ENCODE data around the gene SLC3A2.

SLC3A2 gene

DNA sequence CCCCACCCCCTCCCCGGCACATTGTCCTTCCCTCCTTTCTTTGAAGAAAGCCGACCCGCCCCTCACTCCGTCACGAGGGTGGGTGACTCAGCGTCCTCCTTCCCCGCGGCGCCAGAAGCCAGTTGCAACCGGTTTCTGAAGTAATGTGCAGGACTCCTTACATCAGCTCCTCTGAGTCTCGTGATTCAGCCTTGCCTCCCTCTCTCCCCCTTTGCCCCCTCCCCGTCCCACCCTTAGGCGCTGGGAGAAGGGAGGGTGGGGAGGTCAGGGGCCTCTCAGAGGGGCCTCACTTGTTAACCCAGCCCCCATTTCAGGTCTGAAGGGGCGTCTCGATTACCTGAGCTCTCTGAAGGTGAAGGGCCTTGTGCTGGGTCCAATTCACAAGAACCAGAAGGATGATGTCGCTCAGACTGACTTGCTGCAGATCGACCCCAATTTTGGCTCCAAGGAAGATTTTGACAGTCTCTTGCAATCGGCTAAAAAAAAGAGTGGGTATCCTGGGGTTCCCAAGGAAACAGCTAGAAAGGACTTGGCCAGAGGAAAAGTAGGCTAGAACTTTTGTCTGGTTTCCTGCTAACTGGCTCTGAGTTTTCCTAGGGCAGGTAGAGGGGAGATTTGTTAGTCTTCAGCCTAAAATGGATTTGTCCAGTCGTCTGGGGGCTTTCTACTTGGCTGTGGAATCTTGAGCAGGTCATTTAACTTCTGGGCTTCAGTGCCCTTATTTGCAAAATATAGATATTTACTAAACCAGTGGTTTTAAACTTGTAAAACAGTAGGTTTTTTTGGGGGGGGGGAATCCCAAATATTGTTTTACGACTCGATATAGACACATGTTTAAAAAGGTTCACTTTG is 1.1 kb downstream of the SLC3A2 start:
- peak; percentile 97 to 98 for DNase-seq

- DNase-seq: peak in 1 of 2 donors; percentile 17
Measured at GRCh38 chr11:62882431-62882749, 1.7 kb downstream of the SLC3A2 start.

DNA sequence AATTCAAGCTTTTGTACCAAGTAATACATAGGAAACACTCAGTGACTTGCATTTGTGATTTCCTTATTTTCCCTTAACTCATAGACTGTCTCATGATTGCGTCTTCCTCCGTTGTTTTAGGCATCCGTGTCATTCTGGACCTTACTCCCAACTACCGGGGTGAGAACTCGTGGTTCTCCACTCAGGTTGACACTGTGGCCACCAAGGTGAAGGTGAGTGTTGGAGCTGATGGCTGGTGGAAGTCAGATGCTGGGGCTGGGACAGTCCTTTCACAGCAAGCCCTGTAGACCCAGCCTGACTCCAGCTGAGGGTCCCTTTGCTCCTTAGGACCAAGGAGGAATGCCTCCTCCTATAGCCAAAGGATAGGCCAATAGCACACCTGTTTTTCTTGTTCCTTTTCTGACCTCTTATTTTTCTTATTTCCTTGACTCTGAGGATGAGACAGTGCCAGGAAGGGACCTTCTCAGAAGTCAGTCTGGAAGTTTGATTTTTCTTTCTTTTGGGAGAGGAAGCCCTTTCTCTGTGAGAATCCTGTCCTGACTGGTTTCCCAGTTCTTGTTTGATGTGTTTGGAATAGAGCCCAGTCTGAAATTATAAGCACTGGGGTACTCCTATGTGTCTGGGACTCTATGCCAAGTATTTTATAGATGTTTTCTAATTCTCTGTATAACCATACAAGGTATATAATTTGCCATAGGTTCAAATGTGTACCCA is 2.2 kb downstream of the SLC3A2 start:
- DNase-seq: peak; percentile 25

DNA sequence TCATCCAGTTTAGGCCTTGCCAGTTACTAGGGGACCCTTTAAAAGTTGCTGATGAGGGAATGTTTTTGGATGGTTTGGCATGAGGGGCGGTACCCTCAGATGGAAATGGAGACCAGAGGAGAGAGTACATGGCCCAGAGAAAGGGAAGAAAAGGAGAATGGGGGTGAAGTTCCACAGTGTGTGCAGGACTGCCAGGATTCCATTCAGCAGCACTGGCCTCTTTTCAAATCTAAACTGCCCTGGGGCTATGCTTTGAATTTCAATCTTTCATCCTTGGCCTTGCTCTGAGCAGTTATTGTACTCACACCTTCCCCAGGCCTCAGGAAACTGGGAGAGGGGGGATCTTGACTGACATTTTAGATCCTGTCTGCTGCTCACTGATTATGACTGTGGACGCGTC is 3.0 kb downstream of the SLC3A2 start:
- DNase-seq: no peak

DNA sequence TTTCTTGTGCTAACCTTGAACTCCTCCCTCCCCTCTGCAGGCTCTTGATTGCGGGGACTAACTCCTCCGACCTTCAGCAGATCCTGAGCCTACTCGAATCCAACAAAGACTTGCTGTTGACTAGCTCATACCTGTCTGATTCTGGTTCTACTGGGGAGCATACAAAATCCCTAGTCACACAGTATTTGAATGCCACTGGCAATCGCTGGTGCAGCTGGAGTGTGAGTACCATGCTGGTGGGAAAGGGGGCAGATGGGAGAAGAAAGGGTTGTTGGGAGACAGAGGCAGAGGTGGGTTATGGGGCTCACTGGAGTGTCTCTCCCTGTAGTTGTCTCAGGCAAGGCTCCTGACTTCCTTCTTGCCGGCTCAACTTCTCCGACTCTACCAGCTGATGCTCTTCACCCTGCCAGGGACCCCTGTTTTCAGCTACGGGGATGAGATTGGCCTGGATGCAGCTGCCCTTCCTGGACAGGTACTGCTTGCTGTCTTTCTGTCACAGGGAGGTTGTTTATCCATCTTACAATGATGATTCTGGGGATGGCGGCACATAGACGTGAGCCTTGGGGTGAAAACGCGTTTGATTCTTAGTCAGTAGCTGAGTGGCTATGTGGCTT is 4.5 kb downstream of the SLC3A2 start:
- DNase-seq: no peak

DNA sequence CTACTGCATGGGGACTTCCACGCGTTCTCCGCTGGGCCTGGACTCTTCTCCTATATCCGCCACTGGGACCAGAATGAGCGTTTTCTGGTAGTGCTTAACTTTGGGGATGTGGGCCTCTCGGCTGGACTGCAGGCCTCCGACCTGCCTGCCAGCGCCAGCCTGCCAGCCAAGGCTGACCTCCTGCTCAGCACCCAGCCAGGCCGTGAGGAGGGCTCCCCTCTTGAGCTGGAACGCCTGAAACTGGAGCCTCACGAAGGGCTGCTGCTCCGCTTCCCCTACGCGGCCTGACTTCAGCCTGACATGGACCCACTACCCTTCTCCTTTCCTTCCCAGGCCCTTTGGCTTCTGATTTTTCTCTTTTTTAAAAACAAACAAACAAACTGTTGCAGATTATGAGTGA is 7.7 kb downstream of the SLC3A2 start:
- DNase-seq: no peak

GRCh38 chr11:62889126-62889483 is 8.4 kb downstream of the SLC3A2 start:
- DNase-seq: no peak

DNA sequence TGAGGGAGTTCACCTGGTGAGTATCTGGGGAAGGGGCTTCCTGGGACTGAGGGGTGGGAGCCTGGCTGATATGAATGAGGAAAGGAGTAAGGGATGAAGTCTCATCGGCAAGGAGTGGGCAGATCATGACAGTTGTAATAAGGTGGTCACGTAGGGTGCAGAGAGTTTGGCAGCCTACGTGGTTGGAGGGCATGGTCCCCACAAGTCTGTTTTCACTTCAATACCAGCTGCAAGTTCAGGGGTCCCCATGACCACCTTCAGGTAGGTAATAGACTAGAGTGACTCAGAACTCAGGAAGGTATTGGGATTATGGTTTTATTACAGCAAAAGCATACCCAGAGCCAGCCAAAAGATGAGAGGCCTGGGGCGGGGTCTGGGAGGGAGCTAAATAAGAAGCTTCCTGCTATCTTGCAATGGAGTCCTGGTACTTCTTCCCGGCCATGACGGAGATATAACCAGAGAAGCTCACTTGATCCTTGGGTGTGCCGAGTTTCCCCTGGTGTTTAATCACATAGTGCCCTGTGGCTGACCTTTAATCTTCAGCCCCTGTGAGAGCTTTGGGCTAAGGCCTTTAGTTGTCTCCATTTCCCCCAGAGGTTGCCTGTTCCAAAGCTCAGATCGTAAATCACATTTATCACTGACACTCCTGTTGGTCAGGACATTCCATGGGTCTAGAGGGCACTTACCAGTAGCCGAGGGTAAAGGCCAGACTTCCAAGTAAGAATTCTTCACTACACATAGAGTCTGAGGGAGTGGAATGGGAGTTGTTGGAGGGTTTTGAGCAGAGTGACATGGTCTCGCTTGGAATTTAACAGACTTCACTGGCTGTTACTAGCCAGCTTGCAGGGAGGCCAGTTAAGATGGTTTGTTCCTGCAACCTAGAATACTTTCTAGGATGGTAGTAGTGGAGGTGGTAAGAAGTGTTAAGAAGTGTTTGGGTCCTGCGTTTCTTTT is 9.1 kb downstream of the SLC3A2 start:
- DNase-seq: no peak

DNA sequence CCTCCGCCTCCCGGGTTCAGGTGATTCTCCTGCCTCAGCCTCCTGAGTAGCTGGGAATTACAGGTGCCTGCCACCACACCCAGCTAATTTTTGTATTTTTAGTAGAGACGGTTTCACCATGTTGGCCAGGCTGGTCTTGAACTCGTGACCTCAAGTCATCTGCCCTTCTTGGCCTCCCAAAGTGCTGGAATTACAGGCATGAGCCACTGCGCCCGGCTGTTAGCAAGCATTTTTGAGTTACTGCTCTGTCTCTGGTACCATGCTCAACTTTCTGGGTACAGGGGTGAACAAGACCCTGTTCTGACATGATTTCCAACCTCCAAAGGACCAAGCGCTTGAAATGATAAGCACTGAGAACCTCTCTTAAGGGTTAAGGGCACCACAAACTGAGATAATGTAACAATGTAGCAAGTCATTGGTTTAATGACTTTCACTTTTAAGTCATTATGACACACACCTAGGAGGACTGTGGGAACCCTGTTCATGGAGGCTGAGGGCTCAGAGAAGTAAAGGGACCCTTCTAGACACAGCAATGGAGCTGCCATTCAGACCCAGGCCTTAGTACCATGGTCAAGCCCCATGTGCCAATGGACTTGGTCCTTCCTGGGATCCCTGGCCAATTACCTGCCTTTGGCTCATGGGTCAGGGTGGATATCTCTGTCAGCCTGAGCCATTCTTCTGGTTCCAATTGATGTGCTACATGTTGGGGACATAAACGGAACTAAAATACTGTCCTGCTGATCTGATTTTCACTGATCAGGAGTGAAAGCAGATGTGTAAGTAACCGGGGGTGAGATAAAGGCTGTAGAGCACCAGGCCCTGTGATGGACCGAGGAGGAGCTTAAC is 11.6 kb downstream of the SLC3A2 start:
- DNase-seq: no peak

GRCh38 chr11:62895501-62895900 is 14.8 kb downstream of the SLC3A2 start:
- DNase-seq: no peak

- no peak for DNase-seq
Measured at GRCh38 chr11:62896049-62896448, 15.4 kb downstream of the SLC3A2 start.

- DNase-seq: no peak
Measured at GRCh38 chr11:62897311-62897710, 16.6 kb downstream of the SLC3A2 start.

- DNase-seq: no peak
Measured at GRCh38 chr11:62898027-62898426, 17.3 kb downstream of the SLC3A2 start.

DNA sequence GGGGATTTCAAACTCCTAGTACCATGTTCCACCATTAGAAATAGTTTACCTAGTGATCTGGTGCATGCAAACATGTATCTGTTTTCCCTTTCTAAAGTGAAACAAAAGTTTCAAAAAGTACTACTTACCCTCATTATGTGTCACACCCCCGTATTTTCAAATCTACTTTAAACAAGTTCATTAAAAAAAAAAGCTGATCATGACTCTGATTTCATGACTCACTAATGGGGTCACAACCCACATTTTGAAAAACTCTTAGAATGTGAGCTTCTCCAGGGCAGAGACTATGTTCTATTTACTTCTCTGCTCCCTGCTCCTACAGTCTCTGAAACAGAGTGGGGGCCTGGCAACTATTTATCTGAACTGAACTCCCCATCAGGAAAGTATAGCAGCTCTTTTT is 22.2 kb downstream of the SLC3A2 start:
- DNase-seq: no peak

- no peak for DNase-seq
Measured at GRCh38 chr11:62905296-62905695, 24.6 kb downstream of the SLC3A2 start.

DNA sequence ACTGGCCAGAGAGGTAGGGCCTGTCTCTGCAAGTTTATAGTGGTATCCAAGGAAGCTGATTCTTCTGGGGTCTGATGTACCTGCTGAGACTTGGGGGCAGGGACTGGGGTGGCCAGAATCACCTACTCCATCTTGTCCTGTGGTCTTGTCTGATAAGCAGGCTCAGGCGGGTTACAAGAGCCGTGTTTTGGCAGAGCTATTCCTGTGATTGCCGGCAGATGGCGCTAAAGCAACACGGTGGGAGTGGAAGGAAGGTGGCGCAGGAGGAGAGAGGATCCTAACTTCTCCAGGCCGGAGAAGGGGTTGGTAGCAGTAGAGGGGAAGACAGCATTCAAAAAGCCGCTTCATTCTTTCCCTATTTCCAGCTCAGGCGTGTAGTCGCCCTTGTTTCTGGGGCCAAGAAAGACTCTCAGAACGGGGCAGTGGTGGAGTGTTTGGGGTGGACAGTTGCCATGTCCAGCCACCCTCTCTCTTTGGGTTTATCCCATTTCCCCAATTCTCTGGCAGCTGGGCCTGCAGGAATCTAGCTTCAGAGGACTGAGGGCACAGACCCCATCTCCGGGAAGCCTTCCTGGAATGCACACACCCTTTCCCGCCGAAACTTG is 25.3 kb downstream of the SLC3A2 start:
- peak; percentile 79 to 88 for DNase-seq

DNA sequence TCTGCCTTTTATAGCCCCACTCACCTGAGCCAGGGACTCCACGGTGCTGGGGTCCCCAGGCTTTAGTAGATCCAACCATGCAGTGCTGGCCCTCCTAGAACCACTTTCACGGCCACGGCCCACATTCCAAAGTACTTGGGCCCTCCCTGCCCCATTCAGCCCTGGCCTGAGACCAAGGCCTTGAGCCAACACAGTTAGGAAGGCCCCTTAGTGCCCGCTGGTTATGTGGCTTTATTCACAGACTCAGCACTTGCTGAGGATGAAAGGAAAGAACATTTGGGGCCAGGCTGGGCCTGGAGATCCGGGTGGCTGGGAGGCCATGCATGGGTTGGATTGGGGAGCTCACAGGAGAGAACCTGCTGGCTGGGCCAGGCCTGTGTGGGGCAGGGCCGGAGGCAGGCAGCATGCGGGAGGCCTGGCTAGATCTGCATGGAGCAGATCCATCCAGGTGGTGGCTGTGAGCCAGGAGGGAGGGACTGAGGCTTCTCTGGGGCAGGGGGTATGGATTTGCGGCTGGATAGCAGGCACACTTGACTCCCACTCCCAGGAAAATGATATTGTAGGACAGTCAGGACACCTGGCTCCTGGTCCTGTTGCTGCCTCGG is 27.9 kb downstream of the SLC3A2 start:
- no peak for DNase-seq

GRCh38 chr11:62909107-62909894 is 28.6 kb downstream of the SLC3A2 start:
- peak; percentile 3 to 40 for DNase-seq

GRCh38 chr11:62910141-62910882 is 29.6 kb downstream of the SLC3A2 start:
- DNase-seq: no peak
